Measurements from ENCODE around the gene GOLGA6L4. TPM values are rescaled to one million over a fixed set of nuclear protein-coding genes. Genes with fewer than 3 reads are reported as not detected.
"Not testable (repeated sequence)": the region's sequence is repeated elsewhere in the genome, so short reads cannot be mapped to it uniquely, and the experiment has no call there.

Gene GOLGA6L4, protein sequence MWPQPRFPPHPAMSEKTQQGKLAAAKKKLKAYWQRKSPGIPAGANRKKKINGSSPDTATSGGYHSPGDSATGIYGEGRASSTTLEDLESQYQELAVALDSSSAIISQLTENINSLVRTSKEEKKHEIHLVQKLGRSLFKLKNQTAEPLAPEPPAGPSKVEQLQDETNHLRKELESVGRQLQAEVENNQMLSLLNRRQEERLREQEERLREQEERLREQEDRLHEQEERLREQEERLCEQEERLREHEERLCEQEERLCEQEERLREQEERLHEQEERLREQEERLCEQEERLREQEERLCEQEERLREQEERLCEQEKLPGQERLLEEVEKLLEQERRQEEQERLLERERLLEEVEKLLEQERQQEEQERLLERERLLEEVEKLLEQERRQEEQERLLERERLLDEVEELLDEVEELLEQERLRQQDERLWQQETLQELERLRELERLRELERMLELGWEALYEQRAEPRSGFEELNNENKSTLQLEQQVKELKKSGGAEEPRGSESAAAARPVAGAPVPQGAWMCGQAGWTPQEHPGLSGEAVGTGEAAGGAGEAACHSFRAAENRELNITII
- polyA plus RNA-seq (2013, experiment 1 of 2) = 0.45 TPM
- polyA plus RNA-seq (2013, experiment 2 of 2) = 0.38 TPM

DNA sequence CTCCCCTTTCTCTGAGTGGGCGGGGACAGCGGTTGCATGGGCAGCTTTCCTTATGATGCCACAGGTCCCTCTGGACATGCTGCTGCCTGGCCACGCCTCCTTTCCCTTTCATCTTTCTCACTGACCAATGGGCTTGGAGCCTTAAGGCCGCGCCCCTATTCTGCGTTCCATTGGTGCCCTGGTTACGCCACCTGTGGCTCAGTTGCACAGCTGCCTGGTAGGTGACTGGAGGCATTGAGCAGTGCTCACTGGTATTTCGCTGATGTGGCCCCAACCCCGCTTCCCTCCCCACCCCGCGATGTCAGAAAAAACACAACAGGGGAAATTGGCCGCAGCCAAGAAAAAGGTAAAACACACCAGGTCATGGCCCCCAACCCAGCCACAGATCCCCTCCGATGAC lies at the start of gene GOLGA6L4:
Gene GOLGA6L4, plus strand, starts transcription at position 201 of the 400 bp plus-strand sequence. Its CDS starts 62 bp downstream, at position 263.
- not testable (repeated sequence) for H3K27ac ChIP-seq (ENCODE audit: low read depth, low read length); H3K4me3 ChIP-seq (ENCODE audit: low read length); H3K9me3 ChIP-seq (ENCODE audit: insufficient read depth, low read depth, low read length); H3K4me1 ChIP-seq (ENCODE audit: insufficient read depth, low read length); H3K36me3 ChIP-seq (ENCODE audit: insufficient read depth, low read length); H3K27me3 ChIP-seq (ENCODE audit: insufficient read depth, low read length); H3K9ac ChIP-seq (ENCODE audit: low read depth, low read length)
- WGBS = no CpG with 5 or more reads among the region's 13 CpGs

DNA sequence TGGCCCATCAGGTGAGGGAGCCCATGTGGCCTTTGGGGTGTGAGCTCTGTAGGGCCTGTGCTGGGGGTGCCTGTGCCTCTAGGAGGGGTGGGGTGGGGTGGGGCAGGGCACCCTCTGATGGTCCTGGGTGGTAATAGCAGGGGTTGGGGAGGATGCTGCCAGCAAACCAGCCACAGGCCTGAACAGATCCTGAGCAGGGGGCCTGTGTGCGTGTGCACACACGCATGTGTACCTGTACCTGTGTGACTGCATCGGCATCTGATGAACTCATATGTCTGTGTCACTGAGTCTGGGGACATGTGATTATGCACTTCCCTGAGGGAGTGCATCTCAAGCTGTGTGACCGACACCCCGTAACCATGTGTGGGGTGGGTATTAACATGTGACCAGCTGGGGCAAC lies 42.6 kb upstream of the GOLGA6L4 start:
- H3K4me3 ChIP-seq (ENCODE audit: low read length); H3K4me1 ChIP-seq (ENCODE audit: insufficient read depth, low read length); H3K36me3 ChIP-seq (ENCODE audit: insufficient read depth, low read length); H3K9ac ChIP-seq (ENCODE audit: low read depth, low read length); H3K9me3 ChIP-seq (ENCODE audit: insufficient read depth, low read depth, low read length); H3K27me3 ChIP-seq (ENCODE audit: insufficient read depth, low read length); H3K27ac ChIP-seq (ENCODE audit: low read depth, low read length): not testable (repeated sequence)
- no CpG with 5 or more reads among the region's 5 CpGs for WGBS

DNA sequence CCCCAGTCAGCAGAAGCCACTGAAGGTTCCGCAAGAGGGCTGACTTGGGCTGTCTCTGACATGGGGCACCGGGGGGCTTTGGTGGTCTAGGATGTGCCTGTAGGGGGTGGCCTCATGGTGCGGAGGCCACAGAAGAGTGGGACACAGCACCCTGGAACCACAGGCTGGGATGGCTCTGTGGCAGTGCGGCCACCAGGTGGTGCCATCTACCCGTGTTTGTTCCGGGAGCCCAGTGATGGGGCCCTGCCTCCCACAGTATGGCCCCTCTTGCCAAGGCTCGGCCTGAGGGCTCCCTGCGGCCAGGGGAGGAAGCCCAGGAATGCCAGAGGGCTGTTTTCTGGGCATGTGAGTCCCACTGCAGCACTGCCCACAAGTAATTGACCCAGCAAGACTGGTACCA lies 40.0 kb upstream of the GOLGA6L4 start:
- not testable (repeated sequence) for H3K9me3 ChIP-seq (ENCODE audit: insufficient read depth, low read depth, low read length); H3K9ac ChIP-seq (ENCODE audit: low read depth, low read length); H3K4me3 ChIP-seq (ENCODE audit: low read length); H3K27ac ChIP-seq (ENCODE audit: low read depth, low read length); H3K36me3 ChIP-seq (ENCODE audit: insufficient read depth, low read length); H3K27me3 ChIP-seq (ENCODE audit: insufficient read depth, low read length); H3K4me1 ChIP-seq (ENCODE audit: insufficient read depth, low read length)
- no CpG with 5 or more reads among the region's 8 CpGs for whole genome bisulfite sequencing

DNA sequence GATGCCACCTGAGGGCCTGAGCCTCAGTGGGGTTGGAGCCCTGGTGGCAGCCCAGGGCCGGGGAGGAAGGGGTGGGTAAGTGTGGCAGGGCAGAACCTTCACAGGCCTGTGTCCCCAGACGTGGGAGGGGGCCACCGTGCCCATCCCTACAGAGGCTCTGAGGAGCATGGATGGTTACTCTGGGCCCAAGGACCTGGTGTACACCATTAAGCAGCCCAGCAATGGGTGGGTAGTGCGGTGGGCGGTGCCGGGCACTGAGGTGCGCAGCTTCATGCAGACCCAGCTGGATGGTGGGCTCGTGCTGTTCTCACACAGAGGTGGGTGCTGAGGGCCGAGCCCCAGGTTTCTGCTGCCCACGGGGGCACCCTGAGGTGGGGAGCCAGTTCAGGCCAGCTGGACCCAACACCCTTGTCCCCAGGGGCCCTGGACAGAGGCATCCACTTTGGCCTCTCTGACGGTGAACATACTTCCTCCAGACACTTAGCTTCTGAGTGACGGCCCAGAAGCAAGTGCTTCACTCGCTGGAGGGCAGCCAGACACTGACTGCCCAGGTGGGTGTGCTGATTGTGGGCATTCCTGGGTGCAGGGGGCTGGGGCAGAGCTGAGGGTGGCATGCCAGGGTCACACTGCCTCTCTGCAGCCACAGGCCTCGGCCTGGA lies 38.9 kb upstream of the GOLGA6L4 start:
- H3K27ac ChIP-seq (ENCODE audit: low read depth, low read length); H3K9ac ChIP-seq (ENCODE audit: low read depth, low read length); H3K36me3 ChIP-seq (ENCODE audit: insufficient read depth, low read length); H3K4me1 ChIP-seq (ENCODE audit: insufficient read depth, low read length); H3K27me3 ChIP-seq (ENCODE audit: insufficient read depth, low read length); H3K9me3 ChIP-seq (ENCODE audit: insufficient read depth, low read depth, low read length); H3K4me3 ChIP-seq (ENCODE audit: low read length): not testable (repeated sequence)
- no CpG with 5 or more reads among the region's 14 CpGs for WGBS

DNA sequence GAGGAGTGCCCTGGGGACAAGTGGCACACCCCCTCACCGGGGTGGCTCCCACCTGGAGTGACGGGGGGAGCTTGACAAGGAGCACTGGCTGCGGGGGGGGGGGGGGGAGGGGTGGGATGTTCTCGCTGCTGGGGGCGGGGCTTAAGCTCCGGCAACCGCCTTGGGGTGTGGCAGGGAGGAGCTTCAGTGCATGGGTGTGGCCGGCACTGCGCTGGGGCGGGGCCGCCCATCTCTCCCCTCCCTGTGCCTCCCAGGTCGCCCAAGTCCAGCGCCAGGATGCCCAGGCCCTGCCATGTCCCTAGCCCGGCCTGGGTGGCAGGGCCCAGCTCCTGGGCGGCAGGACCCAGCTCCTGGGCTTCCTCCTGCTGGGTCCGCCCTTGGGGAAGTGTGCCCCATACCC lies 35.7 kb upstream of the GOLGA6L4 start:
- not testable (repeated sequence) for H3K27ac ChIP-seq (ENCODE audit: low read depth, low read length); H3K4me1 ChIP-seq (ENCODE audit: insufficient read depth, low read length); H3K4me3 ChIP-seq (ENCODE audit: low read length); H3K27me3 ChIP-seq (ENCODE audit: insufficient read depth, low read length); H3K36me3 ChIP-seq (ENCODE audit: insufficient read depth, low read length); H3K9me3 ChIP-seq (ENCODE audit: insufficient read depth, low read depth, low read length); H3K9ac ChIP-seq (ENCODE audit: low read depth, low read length)
- WGBS = no CpG with 5 or more reads among the region's 16 CpGs

DNA sequence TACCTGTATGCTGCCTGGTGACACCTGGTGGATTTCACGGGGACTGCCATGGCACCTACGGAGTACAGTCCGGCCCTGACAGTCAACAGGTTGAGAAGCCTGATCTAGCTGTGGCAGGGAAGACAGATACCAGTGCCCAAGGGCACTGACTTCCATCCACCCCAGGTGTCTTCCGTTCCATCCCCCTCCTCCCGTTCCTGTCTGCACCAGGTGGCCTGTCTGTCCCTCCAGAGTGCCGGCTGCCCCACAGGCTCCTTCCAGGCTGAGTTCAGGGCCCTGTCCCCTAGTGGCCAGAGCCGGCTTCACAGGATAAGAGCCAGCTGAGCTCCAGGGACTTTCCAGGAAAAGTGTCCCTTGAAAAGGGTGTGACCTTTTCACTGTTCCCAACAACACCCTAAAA lies 10.9 kb downstream of the GOLGA6L4 start:
- H3K4me1 ChIP-seq (ENCODE audit: insufficient read depth, low read length); H3K27ac ChIP-seq (ENCODE audit: low read depth, low read length); H3K4me3 ChIP-seq (ENCODE audit: low read length); H3K9ac ChIP-seq (ENCODE audit: low read depth, low read length); H3K9me3 ChIP-seq (ENCODE audit: insufficient read depth, low read depth, low read length); H3K36me3 ChIP-seq (ENCODE audit: insufficient read depth, low read length); H3K27me3 ChIP-seq (ENCODE audit: insufficient read depth, low read length): not testable (repeated sequence)
- WGBS = 0% methylated on average over 2 of the region's 7 CpGs
